KMS-11 (cell line): ENCODE data around the gene PKHD1.

ENCODE experiments used
- H2AFZ ChIP-seq: fragments of 200-600 bp; sonication (generic); 2 replicates; pipeline ENCODE4 v1.6.1; 2016; ENCODE audit warnings: antibody characterized with exemption, mixed run types, low read depth
- H3K27ac ChIP-seq: fragments of 200-600 bp; sonication (generic); 2 replicates; pipeline ENCODE4 v1.6.1; 2016; ENCODE audit warnings: mild to moderate bottlenecking, mixed run types
- H3K27me3 ChIP-seq: fragments of 200-600 bp; sonication (generic); 2 replicates; pipeline ENCODE4 v1.6.1; 2017; ENCODE audit warnings: mild to moderate bottlenecking, low read depth, mixed run types, moderate library complexity; ENCODE audit not compliant: insufficient read depth
- H3K36me3 ChIP-seq: fragments of 200-600 bp; sonication (generic); 2 replicates; pipeline ENCODE4 v1.6.1; 2017; ENCODE audit warnings: mild to moderate bottlenecking, mixed run types; ENCODE audit not compliant: insufficient read depth
- H3K4me1 ChIP-seq: fragments of 200-600 bp; sonication (generic); 2 replicates; pipeline ENCODE4 v1.6.1; 2016; ENCODE audit warnings: mild to moderate bottlenecking, low read depth, mixed run types; ENCODE audit not compliant: poor library complexity, severe bottlenecking
- H3K4me2 ChIP-seq: fragments of 200-600 bp; sonication (generic); 2 replicates; pipeline ENCODE4 v1.7.0; 2016; ENCODE audit warnings: mild to moderate bottlenecking, mixed run types
- H3K4me3 ChIP-seq: fragments of 200-600 bp; sonication (generic); IDR thresholded peaks from 2 replicates; pipeline ENCODE4 v1.6.1; 2017; ENCODE audit warnings: low read depth, low read length, mixed read lengths; ENCODE audit not compliant: insufficient read depth
- H3K79me2 ChIP-seq: fragments of 200-600 bp; sonication (generic); 2 replicates; pipeline ENCODE4 v1.6.1; 2016; ENCODE audit warnings: low read depth, mixed run types; ENCODE audit not compliant: insufficient read depth
- H3K9ac ChIP-seq: fragments of 200-600 bp; sonication (generic); 2 replicates; pipeline ENCODE4 v1.6.1; 2016; ENCODE audit warnings: mild to moderate bottlenecking, mixed run types
- H4K20me1 ChIP-seq: fragments of 200-600 bp; sonication (generic); 2 replicates; pipeline ENCODE4 v1.6.1; 2016; ENCODE audit warnings: mild to moderate bottlenecking, mixed run types; ENCODE audit not compliant: insufficient read depth
- CTCF ChIP-seq: fragments of 200-600 bp; sonication (generic); conservative IDR thresholded peaks from 2 replicates; pipeline ENCODE4 v1.6.1; 2017; ENCODE audit warnings: low read depth, mild to moderate bottlenecking, antibody characterized with exemption, low read length, moderate library complexity, mixed read lengths

PKHD1 gene

GRCh38 chr6:51753635-51754034, 333.8 kb downstream of the PKHD1 start:
- Histone ChIP-seq H3K27ac (no peak overlapping the region), H3K4me3 (no peak overlapping the region), H3K79me2 (no peaks in the 10 kb centered on the region), H3K4me2 (no peak overlapping the region), H4K20me1 (no peaks in the 10 kb centered on the region), H3K9ac (no peak overlapping the region), H2AFZ (no peak overlapping the region), H3K27me3 (no peaks in the 10 kb centered on the region), H3K36me3 (no peaks in the 10 kb centered on the region), H3K4me1 (no peaks in the 10 kb centered on the region)
- TF ChIP-seq CTCF = no peak

GRCh38 chr6:51743999-51744398, 343.4 kb downstream of the PKHD1 start:
- H3K27me3 ChIP-seq = no peaks in the 10 kb centered on the region
- H3K79me2 ChIP-seq = no peaks in the 10 kb centered on the region
- no peak for TF ChIP-seq CTCF
- no peak overlapping the region for H3K9ac ChIP-seq
- H3K4me1 ChIP-seq = peaks cover 6% of the 10 kb centered on the region
- no peaks in the 10 kb centered on the region for H3K36me3 ChIP-seq
- no peaks in the 10 kb centered on the region for H4K20me1 ChIP-seq
- no peak overlapping the region for H3K4me3 ChIP-seq
- H2AFZ ChIP-seq = no peak overlapping the region
- H3K27ac ChIP-seq = no peak overlapping the region
- no peak overlapping the region for H3K4me2 ChIP-seq

- H3K9ac ChIP-seq = no peak overlapping the region
- no peaks in the 10 kb centered on the region for H3K79me2 ChIP-seq
- no peaks in the 10 kb centered on the region for H4K20me1 ChIP-seq
- no peak for TF ChIP-seq CTCF
- no peak overlapping the region for H2AFZ ChIP-seq
- H3K4me1 ChIP-seq = peaks cover 6% of the 10 kb centered on the region
- no peak overlapping the region for H3K4me3 ChIP-seq
- no peaks in the 10 kb centered on the region for H3K36me3 ChIP-seq
- H3K27ac ChIP-seq = no peak overlapping the region
- H3K4me2 ChIP-seq = no peak overlapping the region
- no peaks in the 10 kb centered on the region for H3K27me3 ChIP-seq
Observed at GRCh38 chr6:51740658-51741057, 346.8 kb downstream of the PKHD1 start.

GRCh38 chr6:51738614-51739013, 348.8 kb downstream of the PKHD1 start:
- TF ChIP-seq CTCF = no peak
- Histone ChIP-seq H3K36me3 (no peaks in the 10 kb centered on the region), H3K4me1 (no peaks in the 10 kb centered on the region), H2AFZ (no peak overlapping the region), H3K79me2 (no peaks in the 10 kb centered on the region), H3K9ac (no peak overlapping the region), H3K27me3 (no peaks in the 10 kb centered on the region), H4K20me1 (no peaks in the 10 kb centered on the region), H3K27ac (no peak overlapping the region), H3K4me2 (no peak overlapping the region), H3K4me3 (no peak overlapping the region)
